HepG2 (cell line): ENCODE measurements around the gene TPSAB1. TPM values are rescaled to one million over a fixed set of nuclear protein-coding genes. Genes with fewer than 3 reads are reported as not detected.
A peak's percentile ranks its signal among the peaks of the same experiment; 100 is the strongest.

ENCODE experiments used
- ATAC-seq: fragments of 200-7000 bp; cut with Tn5 transposase; 3 replicates; pipeline ENCODE4 v1.9.1; 2020; ENCODE audit warnings: mild to moderate bottlenecking, moderate library complexity
- BruUV-seq: library from RNA; stranded (reverse); fragments of 400-500 nt; replicated peaks from 2 replicates; lab custom pipeline; 2021; lab: Mats Ljungman, UMichigan
- CTCF ChIA-PET: fragments of 300-600 bp; formaldehyde crosslinking; extraction: SDS; loops from one replicate; lab custom pipeline; 2021; ENCODE audit warnings: low total read pairs, inconsistent platforms, low intra/inter-chr PET ratio; lab: Yijun Ruan, JAX
- POLR2A ChIA-PET: fragments of 350-600 bp; sonication (Branson Sonifier 250); formaldehyde crosslinking; loops from one replicate; lab custom pipeline; 2020; ENCODE audit warnings: antibody characterized with exemption, inconsistent platforms; lab: Yijun Ruan, JAX
- DNase-seq: peaks from one replicate; pipeline ENCODE4 v3.0.0-alpha.2; 2015; ENCODE audit warnings: low spot score
- FAIRE-seq: peaks from 3 replicates; lab custom pipeline; 2011; peaks lifted over from hg19 to GRCh38; lab: Jason Lieb, UNC
- H2AFZ ChIP-seq: one replicate; pipeline ENCODE4 v1.6.1; 2011; ENCODE audit warnings: low read length, inconsistent platforms
- H3K27ac ChIP-seq: fragments of 300-600 bp; 3 replicates; pipeline ENCODE4 v1.8.0; 2011; ENCODE audit warnings: mixed run types, mild to moderate bottlenecking, mixed read lengths, low read length, inconsistent platforms; ENCODE audit not compliant: insufficient read depth; ENCODE audit errors: extremely low read length
- H3K27me3 ChIP-seq, 2 experiments: fragments of 200-600 bp in 1 of 2; 2 replicates in 1 of 2; 3 replicates in 1 of 2; pipeline versions ENCODE4 v1.6.0 to v1.8.0; 2011; ENCODE audit warnings: low read length in 2 of 2, mild to moderate bottlenecking in 2 of 2, moderate library complexity in 2 of 2, inconsistent platforms in 1 of 2; ENCODE audit not compliant: insufficient read depth in 2 of 2, control insufficient read depth in 1 of 2
- H3K36me3 ChIP-seq, 2 experiments: fragments of 200-600 bp in 1 of 2; replicated peaks in 1 of 2; 2 replicates in 1 of 2; 3 replicates in 1 of 2; pipeline versions ENCODE4 v1.5.1 to v1.8.0; 2011; ENCODE audit warnings: low read length in 2 of 2, inconsistent platforms in 1 of 2; ENCODE audit not compliant: insufficient read depth in 2 of 2, control insufficient read depth in 1 of 2
- H3K4me1 ChIP-seq: 2 replicates; pipeline ENCODE4 v1.5.1; 2012; ENCODE audit warnings: low read length, inconsistent platforms; ENCODE audit not compliant: insufficient read depth
- H3K4me2 ChIP-seq: 2 replicates; pipeline ENCODE4 v1.6.0; 2011; ENCODE audit warnings: low read depth, low read length, inconsistent platforms
- H3K4me3 ChIP-seq, 3 experiments: fragments of 200-600 bp in 1 of 3; sonication (generic), shearing (Covaris generic) in 1 of 3; replicated peaks in 1 of 3; 2 replicates each; pipeline ENCODE4 v1.5.1; 2011 to 2016; ENCODE audit warnings: low read length in 3 of 3, inconsistent platforms in 2 of 3, low read depth in 2 of 3, mild to moderate bottlenecking in 2 of 3, control low read depth in 1 of 3, mixed read lengths in 1 of 3; ENCODE audit not compliant: insufficient read depth in 1 of 3
- H3K79me2 ChIP-seq: one replicate; pipeline ENCODE4 v1.6.1; 2011; ENCODE audit warnings: low read length, inconsistent platforms; ENCODE audit not compliant: insufficient read depth
- H3K9ac ChIP-seq: 2 replicates; pipeline ENCODE4 v1.6.0; 2011; ENCODE audit warnings: mild to moderate bottlenecking, low read depth, low read length, inconsistent platforms; ENCODE audit not compliant: insufficient read depth
- H3K9me3 ChIP-seq: 2 replicates; pipeline ENCODE4 v1.5.1; 2012; ENCODE audit warnings: mild to moderate bottlenecking, low read length
- H4K20me1 ChIP-seq: 2 replicates; pipeline ENCODE4 v1.6.0; 2011; ENCODE audit warnings: inconsistent platforms, mild to moderate bottlenecking, low read length, moderate library complexity; ENCODE audit not compliant: insufficient read depth
- ARNTL ChIP-seq: sonication (generic); formaldehyde crosslinking; IDR thresholded peaks from 2 replicates; pipeline ENCODE4 v1.4.0; 2020; ENCODE audit warnings: mild to moderate bottlenecking, missing genetic modification reagents
- CREB1 ChIP-seq, 2 experiments: fragments of 450-650 bp in 1 of 2; IDR thresholded peaks; 2 replicates each; pipeline ENCODE4 v1.6.1; 2016 to 2017; ENCODE audit warnings: control low read depth in 1 of 2, mild to moderate bottlenecking in 1 of 2, missing compliant biosample characterization in 1 of 2, missing genetic modification characterization in 1 of 2
- FIP1L1 ChIP-seq: fragments of 200-400 bp; formaldehyde crosslinking; IDR thresholded peaks from 2 replicates; pipeline ENCODE4 v1.6.1; 2018; ENCODE audit warnings: low read depth, mild to moderate bottlenecking, low read length, moderate library complexity, borderline replicate concordance; ENCODE audit not compliant: insufficient read depth
- FOXC1 ChIP-seq: sonication (generic); formaldehyde crosslinking; IDR thresholded peaks from 2 replicates; pipeline ENCODE4 v1.8.0; 2022; ENCODE audit warnings: mild to moderate bottlenecking, missing genetic modification reagents, borderline replicate concordance
- GATAD2A ChIP-seq: IDR thresholded peaks from 2 replicates; pipeline ENCODE4 v1.6.1; 2016
- HCFC1 ChIP-seq: fragments of 150-350 bp; IDR thresholded peaks from 2 replicates; pipeline ENCODE4 v1.6.1; 2014; ENCODE audit warnings: low read depth, low read length
- MEIS1 ChIP-seq: sonication (generic); formaldehyde crosslinking; IDR thresholded peaks from 2 replicates; pipeline ENCODE4 v1.9.0; 2021; ENCODE audit warnings: mild to moderate bottlenecking, missing genetic modification reagents, moderate library complexity, borderline replicate concordance
- MTF2 ChIP-seq: sonication (generic); formaldehyde crosslinking; IDR thresholded peaks from 2 replicates; pipeline ENCODE4 v1.5.0; 2020; ENCODE audit warnings: missing genetic modification reagents, borderline replicate concordance
- NFKB2 ChIP-seq: sonication (generic); formaldehyde crosslinking; IDR thresholded peaks from 2 replicates; pipeline ENCODE4 v1.4.0; 2020; ENCODE audit warnings: missing genetic modification reagents, borderline replicate concordance
- SMAD9 ChIP-seq: sonication (generic); formaldehyde crosslinking; IDR thresholded peaks from 2 replicates; pipeline ENCODE4 v1.5.1; 2020; ENCODE audit warnings: mild to moderate bottlenecking, missing genetic modification reagents
- TBX3 ChIP-seq: fragments of 450-650 bp; IDR thresholded peaks from 2 replicates; pipeline ENCODE4 v1.6.1; 2017; ENCODE audit warnings: antibody characterized with exemption, mild to moderate bottlenecking, inconsistent platforms, borderline replicate concordance
- TCF7 ChIP-seq: sonication (generic); IDR thresholded peaks from 2 replicates; pipeline ENCODE4 v1.6.1; 2016; ENCODE audit warnings: antibody characterized with exemption, low read depth
- THAP8 ChIP-seq: sonication (generic); formaldehyde crosslinking; IDR thresholded peaks from 2 replicates; pipeline ENCODE4 v1.5.1; 2020; ENCODE audit warnings: missing genetic modification reagents, mild to moderate bottlenecking, borderline replicate concordance
- ZBTB46 ChIP-seq: sonication (generic); formaldehyde crosslinking; IDR thresholded peaks from 2 replicates; pipeline ENCODE4 v1.4.0; 2020; ENCODE audit warnings: mild to moderate bottlenecking, missing genetic modification reagents, borderline replicate concordance
- ZMYM3 ChIP-seq: sonication (generic); formaldehyde crosslinking; IDR thresholded peaks from 2 replicates; pipeline ENCODE4 v1.5.1; 2020; ENCODE audit warnings: mild to moderate bottlenecking, missing genetic modification reagents
- ZNF354B ChIP-seq: sonication (generic); formaldehyde crosslinking; IDR thresholded peaks from 2 replicates; pipeline ENCODE4 v1.8.0; 2022; ENCODE audit warnings: mild to moderate bottlenecking, missing genetic modification reagents
- WGBS: methylation state at CpG from one replicate; pipeline ENCODE4 v1.1.6; 2017; ENCODE audit warnings: low lambda C conversion rate; 5-methylcytosine and 5-hydroxymethylcytosine counted together
- in situ Hi-C: cut with HindIII; loops from 2 replicates; pipeline ENCODE4 v1.10.0; 2017; ENCODE audit warnings: low pct_unique_long_range_greater_than_20kb; ENCODE audit not compliant: extremely low pct_ligation_motif_present
- intact Hi-C: fragments of 100-400 bp; cut with micrococcal nuclease; formaldehyde crosslinking; loops from one replicate; pipeline ENCODE4 v1.10.0; 2022; ENCODE audit not compliant: unreplicated experiment
- polyA plus RNA-seq, 8 experiments: library from polyadenylated mRNA; depleted of rRNA in 3 of 8; stranded (reverse) in 7 of 8; unstranded in 1 of 8; fragments of >200 nt; fragmentation: Illumina TruSeq in 4 of 8; extraction: Trizol in 4 of 8; gene quantifications; 2 replicates each; pipeline versions ENCODE4 v1.2.1 to v1.2.3, GENCODE V29; 2011 to 2016; ENCODE audit warnings: low read depth in 4 of 8, missing spikeins in 1 of 8, mixed read lengths in 1 of 8; ENCODE audit not compliant: insufficient read depth in 1 of 8
- total RNA-seq, 5 experiments: library from RNA; depleted of rRNA; stranded (reverse); fragments of >200 nt; fragmentation: Illumina TruSeq; extraction: Trizol; gene quantifications; 2 replicates each; pipeline ENCODE4 v1.2.3, GENCODE V29; 2016; ENCODE audit warnings: low read depth in 1 of 5

The TPSAB1 gene
- total and polyA plus RNA-seq, 2 of the 13 experiments (the other 11 are each of a cell fraction or from before 2014, with no cell fraction given) = 0.12 TPM; not detected in 1

GRCh38 chr16:1213796-1214372 lies 26.6 kb upstream of the TPSAB1 start:
- no peak for DNase-seq
- Histone ChIP-seq H3K27me3 (no peaks in the 10 kb centered on the region), H4K20me1 (no peaks in the 10 kb centered on the region), H3K27ac (no peak overlapping the region), H3K4me2 (no peak overlapping the region), H3K4me1 (no peaks in the 10 kb centered on the region), H3K9ac (no peak overlapping the region), H3K79me2 (no peaks in the 10 kb centered on the region), H3K9me3 (no peaks in the 10 kb centered on the region), H3K4me3 (no peak overlapping the region), H3K36me3 (no peaks in the 10 kb centered on the region), H2AFZ (no peak overlapping the region)
- ATAC-seq = no peak
- no TSS peak for BruUV-seq
- in situ Hi-C loops (loop anchor here (25.0 kb wide), 1 partner anchor 402 kb away; the partner anchor contains the start of gene GNG13), intact Hi-C loops (no loop called here)
- ChIA-PET POLR2A (no interaction called here), CTCF (no interaction called here)
- TF ChIP-seq CREB1 (IDR thresholded peaks at IDR 0.05) (0 out of 2 replicates have a peak, but pooled peaks have one; percentile 25), CREB1 (CRISPR knock-in tag; IDR thresholded peaks at IDR 0.05) (no peak), FIP1L1 (no peak)
- FAIRE-seq = no peak
- WGBS = 59% methylated on average over 19 of the region's 25 CpGs

GRCh38 chr16:1214719-1215118 lies 25.8 kb upstream of the TPSAB1 start:
- no CpG with 5 or more reads among the region's 16 CpGs for WGBS
- CTCF ChIA-PET = no interaction called here
- no peak for TF ChIP-seq GATAD2A
- TF ChIP-seq ARNTL = no peak
- TF ChIP-seq ZBTB46 (CRISPR knock-in tag) = no peak
- no peak for TF ChIP-seq TCF7
- no peak for TF ChIP-seq MEIS1
- no peak for TF ChIP-seq HCFC1
- TF ChIP-seq THAP8 (CRISPR knock-in tag) = no peak
- TF ChIP-seq ZNF354B (CRISPR knock-in tag) = no peak
- TF ChIP-seq ZMYM3 = no peak
- no peak for TF ChIP-seq FOXC1 (CRISPR knock-in tag)
- no peak for TF ChIP-seq SMAD9 (CRISPR knock-in tag)
- TF ChIP-seq TBX3 = no peak
- no peak for TF ChIP-seq NFKB2 (CRISPR knock-in tag)
- TF ChIP-seq CREB1 (IDR thresholded peaks at IDR 0.05) = no peak
- TF ChIP-seq CREB1 (CRISPR knock-in tag; IDR thresholded peaks at IDR 0.05) = no peak
- no peak for TF ChIP-seq MTF2 (CRISPR knock-in tag)

More at GRCh38 chr16:1214719-1215118, 25.8 kb upstream of the TPSAB1 start:
- no peak for FAIRE-seq
- Histone ChIP-seq H3K79me2 (no peaks in the 10 kb centered on the region), H3K27ac (no peak overlapping the region), H3K4me1 (no peaks in the 10 kb centered on the region), H3K36me3 (no peaks in the 10 kb centered on the region; a peak in 1 of 5 replicates), H2AFZ (no peak overlapping the region), H3K27me3 (no peaks in the 10 kb centered on the region), H4K20me1 (no peaks in the 10 kb centered on the region), H3K9ac (no peak overlapping the region), H3K9me3 (no peaks in the 10 kb centered on the region), H3K4me3 (no peak overlapping the region), H3K4me2 (no peak overlapping the region)
- in situ Hi-C loops (loop anchor here (25.0 kb wide), 1 partner anchor 402 kb away; the partner anchor contains the start of gene GNG13), intact Hi-C loops (no loop called here)
- BruUV-seq = no TSS peak
- no peak for ATAC-seq
- no peak for DNase-seq
- POLR2A ChIA-PET = no interaction called here
